ENCODE measurements around the gene RPS10.

GRCh38 chr6:34473967-34474366 lies 48.1 kb upstream of the RPS10 start:
- TF ChIP-seq CTCF (conservative IDR thresholded peaks at IDR 0.05; ENCODE audit: low read length) (no peak), EZH2phosphoT487 (IDR thresholded peaks at IDR 0.05; ENCODE audit: borderline replicate concordance) (no peak)

Data from Loucy (cell line).